HepG2 (cell line): ENCODE results near the gene EPHA2. TPM values are rescaled to one million over a fixed set of nuclear protein-coding genes. Genes with fewer than 3 reads are reported as not detected.

Source experiments
- AHR ChIP-seq: IDR thresholded peaks from 2 replicates; pipeline ENCODE4 v1.6.1; 2018; ENCODE audit warnings: missing genetic modification reagents, missing compliant biosample characterization
- CBFB ChIP-seq: sonication (generic); formaldehyde crosslinking; IDR thresholded peaks from 2 replicates; pipeline ENCODE4 v1.4.0; 2020; ENCODE audit warnings: missing genetic modification reagents
- CCAR2 ChIP-seq: fragments of 200-400 bp; formaldehyde crosslinking; optimal IDR thresholded peaks from 2 replicates; pipeline ENCODE3; 2018; ENCODE audit warnings: low read depth, mild to moderate bottlenecking, low read length, moderate library complexity
- DBP ChIP-seq: sonication (generic); formaldehyde crosslinking; IDR thresholded peaks from 2 replicates; pipeline ENCODE4 v1.4.0; 2020; ENCODE audit warnings: missing genetic modification reagents; ENCODE audit errors: not compliant biosample characterization
- GLI4 ChIP-seq: sonication (generic); formaldehyde crosslinking; IDR thresholded peaks from 2 replicates; pipeline ENCODE4 v1.5.1; 2020; ENCODE audit warnings: missing genetic modification reagents, mild to moderate bottlenecking, moderate library complexity, borderline replicate concordance
- GZF1 ChIP-seq: sonication (generic); formaldehyde crosslinking; IDR thresholded peaks from 2 replicates; pipeline ENCODE4 v1.5.1; 2020; ENCODE audit warnings: mild to moderate bottlenecking, missing genetic modification reagents
- HMG20A ChIP-seq: IDR thresholded peaks from 2 replicates; pipeline ENCODE4 v1.6.1; 2016; ENCODE audit warnings: borderline replicate concordance
- HNRNPK ChIP-seq: fragments of 200-400 bp; formaldehyde crosslinking; IDR thresholded peaks from 2 replicates; pipeline ENCODE4 v1.6.1; 2018; ENCODE audit warnings: low read length, low read depth, moderate library complexity, mild to moderate bottlenecking; ENCODE audit not compliant: poor library complexity, severe bottlenecking
- KLF12 ChIP-seq: sonication (generic); formaldehyde crosslinking; IDR thresholded peaks from 2 replicates; pipeline ENCODE4 v1.4.0; 2020; ENCODE audit warnings: missing genetic modification reagents, borderline replicate concordance
- LBX2 ChIP-seq: sonication (generic); formaldehyde crosslinking; IDR thresholded peaks from 2 replicates; pipeline ENCODE4 v1.5.0; 2020; ENCODE audit warnings: missing genetic modification reagents, mild to moderate bottlenecking, borderline replicate concordance
- NBN ChIP-seq: fragments of 450-650 bp; conservative IDR thresholded peaks from 2 replicates; pipeline ENCODE4 v1.6.1; 2017
- NFKB2 ChIP-seq: sonication (generic); formaldehyde crosslinking; IDR thresholded peaks from 2 replicates; pipeline ENCODE4 v1.4.0; 2020; ENCODE audit warnings: missing genetic modification reagents, borderline replicate concordance
- NR1H2 ChIP-seq: sonication (generic); formaldehyde crosslinking; IDR thresholded peaks from 2 replicates; pipeline ENCODE4 v1.8.1; 2022; ENCODE audit warnings: low read depth, missing genetic modification reagents, borderline replicate concordance
- TCF12 ChIP-seq, 2 experiments: fragments of 450-650 bp in 1 of 2; sonication (generic) in 1 of 2; formaldehyde crosslinking in 1 of 2; IDR thresholded peaks; 2 replicates each; pipeline versions ENCODE4 v1.6.1 to v1.8.0; 2017 to 2022; ENCODE audit warnings: antibody characterized with exemption in 1 of 2, mild to moderate bottlenecking in 1 of 2, missing genetic modification reagents in 1 of 2, moderate library complexity in 1 of 2
- ZBTB3 ChIP-seq: sonication (generic); formaldehyde crosslinking; IDR thresholded peaks from 2 replicates; pipeline ENCODE4 v1.4.0; 2020; ENCODE audit warnings: low read depth, mild to moderate bottlenecking, moderate library complexity, missing genetic modification reagents, borderline replicate concordance
- ZNF230 ChIP-seq: sonication (generic); formaldehyde crosslinking; IDR thresholded peaks from 2 replicates; pipeline ENCODE4 v1.4.0; 2020; ENCODE audit warnings: mild to moderate bottlenecking, missing genetic modification reagents
- ZNF256 ChIP-seq: sonication (generic); formaldehyde crosslinking; conservative IDR thresholded peaks from 2 replicates; pipeline ENCODE4 v1.4.0; 2020; ENCODE audit warnings: missing genetic modification reagents
- ZNF383 ChIP-seq: sonication (generic); formaldehyde crosslinking; IDR thresholded peaks from 2 replicates; pipeline ENCODE4 v1.4.0; 2020; ENCODE audit warnings: missing genetic modification reagents, mild to moderate bottlenecking, borderline replicate concordance
- ZNF687 ChIP-seq: sonication (generic); formaldehyde crosslinking; IDR thresholded peaks from 2 replicates; pipeline ENCODE4 v1.5.1; 2020; ENCODE audit warnings: mild to moderate bottlenecking, missing genetic modification reagents, moderate library complexity
- ZNF691 ChIP-seq: sonication (generic); formaldehyde crosslinking; IDR thresholded peaks from 2 replicates; pipeline ENCODE4 v1.4.0; 2020; ENCODE audit warnings: missing genetic modification reagents, low read depth, mild to moderate bottlenecking, borderline replicate concordance
- ZNF879 ChIP-seq: sonication (generic); formaldehyde crosslinking; IDR thresholded peaks from 2 replicates; pipeline ENCODE4 v1.8.1; 2023; ENCODE audit warnings: missing genetic modification reagents
- polyA plus RNA-seq, 8 experiments: library from polyadenylated mRNA; depleted of rRNA in 3 of 8; stranded (reverse) in 7 of 8; unstranded in 1 of 8; fragments of >200 nt; fragmentation: Illumina TruSeq in 4 of 8; extraction: Trizol in 4 of 8; gene quantifications; 2 replicates each; pipeline versions ENCODE4 v1.2.1 to v1.2.3, GENCODE V29; 2011 to 2016; ENCODE audit warnings: low read depth in 4 of 8, missing spikeins in 1 of 8, mixed read lengths in 1 of 8; ENCODE audit not compliant: insufficient read depth in 1 of 8
- total RNA-seq, 5 experiments: library from RNA; depleted of rRNA; stranded (reverse); fragments of >200 nt; fragmentation: Illumina TruSeq; extraction: Trizol; gene quantifications; 2 replicates each; pipeline ENCODE4 v1.2.3, GENCODE V29; 2016; ENCODE audit warnings: low read depth in 1 of 5
- TF ChIP-seq, protein P1 (sequence below): sonication (generic); formaldehyde crosslinking; IDR thresholded peaks from 2 replicates; pipeline ENCODE4 v1.9.0; 2021; ENCODE audit warnings: missing genetic modification reagents, mild to moderate bottlenecking, borderline replicate concordance

The EPHA2 gene
- total and polyA plus RNA-seq, 2 of the 13 experiments (the other 11 are each of a cell fraction or from before 2014, with no cell fraction given), result 33.6 to 53.6 TPM

DNA sequence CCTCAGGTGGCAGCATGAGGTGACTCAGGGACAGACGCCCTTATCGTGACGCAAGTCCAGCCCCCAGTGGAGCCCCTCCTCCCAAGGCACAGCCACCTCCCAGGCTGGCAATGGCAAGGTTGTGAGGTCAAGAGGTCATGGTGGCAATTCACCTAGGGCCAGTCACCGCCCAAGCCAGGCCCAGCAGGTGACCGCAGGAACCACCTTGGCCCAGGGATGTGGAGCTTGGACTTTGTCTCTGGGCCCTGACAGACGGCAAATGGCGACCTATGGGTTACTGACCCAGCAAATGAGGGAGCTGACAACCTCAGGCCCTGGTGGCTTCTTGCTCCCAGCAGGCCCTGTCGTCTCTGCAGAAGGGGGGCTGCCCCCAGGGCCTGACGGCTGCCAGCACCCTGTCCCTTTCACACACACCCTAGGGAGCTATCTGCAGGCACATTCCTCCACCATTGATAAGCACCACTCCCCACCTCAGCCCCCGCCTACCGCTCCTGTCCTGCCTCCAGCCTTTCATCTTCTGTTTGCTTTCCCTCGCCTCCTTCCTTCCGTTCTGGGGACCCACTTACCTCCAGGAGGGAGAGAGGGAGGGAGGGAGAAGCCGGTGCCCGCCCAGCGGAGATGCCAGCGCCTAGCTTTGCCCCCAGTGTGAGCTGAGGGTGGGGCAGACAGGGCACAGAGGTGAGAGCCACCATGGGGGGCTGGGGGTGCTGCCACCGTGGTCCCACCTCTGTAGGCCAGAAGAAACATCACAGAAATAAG lies 12.1 kb downstream of the EPHA2 start (continued):
- TF ChIP-seq LBX2 (CRISPR knock-in tag) (no peak), ZNF879 (no peak), ZNF691 (CRISPR knock-in tag) (no peak), HNRNPK (no peak), TCF12 (IDR thresholded peaks at IDR 0.05) (no peak), TCF12 (CRISPR knock-in tag; IDR thresholded peaks at IDR 0.05) (no peak; the same call in 1 of the 2 replicates), NR1H2 (no peak), ZNF256 (CRISPR knock-in tag) (no peak), ZBTB3 (CRISPR knock-in tag) (0 out of 2 replicates have a peak, but pooled peaks have one; percentile 36), CCAR2 (no peak), GLI4 (CRISPR knock-in tag) (no peak), NBN (no peak), ZNF383 (no peak), NFKB2 (CRISPR knock-in tag) (peak; percentile 41; the same call in 1 of the 2 replicates), HMG20A (CRISPR knock-in tag) (peak; percentile 63; the same call in 1 of the 2 replicates), KLF12 (CRISPR knock-in tag) (no peak), GZF1 (CRISPR knock-in tag) (no peak), CBFB (CRISPR knock-in tag) (peak; percentile 82), DBP (CRISPR knock-in tag) (no peak), ZNF230 (CRISPR knock-in tag) (no peak), ZNF687 (CRISPR knock-in tag) (peak; percentile 98), AHR (CRISPR knock-in tag) (no peak)
- TF ChIP-seq, protein P1, sequence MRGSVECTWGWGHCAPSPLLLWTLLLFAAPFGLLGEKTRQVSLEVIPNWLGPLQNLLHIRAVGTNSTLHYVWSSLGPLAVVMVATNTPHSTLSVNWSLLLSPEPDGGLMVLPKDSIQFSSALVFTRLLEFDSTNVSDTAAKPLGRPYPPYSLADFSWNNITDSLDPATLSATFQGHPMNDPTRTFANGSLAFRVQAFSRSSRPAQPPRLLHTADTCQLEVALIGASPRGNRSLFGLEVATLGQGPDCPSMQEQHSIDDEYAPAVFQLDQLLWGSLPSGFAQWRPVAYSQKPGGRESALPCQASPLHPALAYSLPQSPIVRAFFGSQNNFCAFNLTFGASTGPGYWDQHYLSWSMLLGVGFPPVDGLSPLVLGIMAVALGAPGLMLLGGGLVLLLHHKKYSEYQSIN (CRISPR knock-in tag), result no peak
